Measurements from ENCODE around the gene CADPS2.

Gene CADPS2

DNA sequence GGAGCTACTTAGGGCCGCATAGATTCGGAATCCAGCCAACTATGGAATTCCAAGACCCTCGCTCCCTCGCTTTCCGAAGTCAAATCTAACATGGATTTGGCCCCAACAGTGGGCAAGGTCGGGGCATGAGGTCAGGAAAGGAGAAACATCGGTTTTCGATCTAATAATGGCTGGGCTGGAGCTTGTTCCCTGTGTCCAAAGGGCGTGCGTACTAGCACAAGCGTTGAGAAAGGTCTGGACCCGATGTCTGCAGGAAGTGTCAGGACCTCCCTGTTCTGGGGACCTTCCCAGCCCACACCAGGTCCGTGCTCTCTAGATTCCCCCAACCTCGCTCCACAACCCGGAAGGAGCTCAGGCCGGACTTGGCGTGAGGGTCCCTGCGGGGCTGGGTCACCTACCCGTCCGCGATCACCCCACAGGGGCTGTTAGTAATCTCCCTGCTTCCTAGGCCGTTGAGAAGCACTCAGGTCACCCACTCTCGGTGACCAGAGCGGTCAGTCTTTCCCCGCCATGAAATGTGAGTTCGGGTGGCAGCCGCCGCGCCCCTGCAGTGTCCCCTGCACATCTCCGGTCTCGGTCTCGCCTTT lies 586.5 kb downstream of the CADPS2 start:
- H3K79me2 ChIP-seq (ENCODE audit: insufficient read depth, low read length) = no peaks in the 10 kb centered on the region
- no peak overlapping the region for H3K4me2 ChIP-seq (ENCODE audit: low read depth, low read length, poor library complexity, severe bottlenecking)
- TF ChIP-seq, protein P1, sequence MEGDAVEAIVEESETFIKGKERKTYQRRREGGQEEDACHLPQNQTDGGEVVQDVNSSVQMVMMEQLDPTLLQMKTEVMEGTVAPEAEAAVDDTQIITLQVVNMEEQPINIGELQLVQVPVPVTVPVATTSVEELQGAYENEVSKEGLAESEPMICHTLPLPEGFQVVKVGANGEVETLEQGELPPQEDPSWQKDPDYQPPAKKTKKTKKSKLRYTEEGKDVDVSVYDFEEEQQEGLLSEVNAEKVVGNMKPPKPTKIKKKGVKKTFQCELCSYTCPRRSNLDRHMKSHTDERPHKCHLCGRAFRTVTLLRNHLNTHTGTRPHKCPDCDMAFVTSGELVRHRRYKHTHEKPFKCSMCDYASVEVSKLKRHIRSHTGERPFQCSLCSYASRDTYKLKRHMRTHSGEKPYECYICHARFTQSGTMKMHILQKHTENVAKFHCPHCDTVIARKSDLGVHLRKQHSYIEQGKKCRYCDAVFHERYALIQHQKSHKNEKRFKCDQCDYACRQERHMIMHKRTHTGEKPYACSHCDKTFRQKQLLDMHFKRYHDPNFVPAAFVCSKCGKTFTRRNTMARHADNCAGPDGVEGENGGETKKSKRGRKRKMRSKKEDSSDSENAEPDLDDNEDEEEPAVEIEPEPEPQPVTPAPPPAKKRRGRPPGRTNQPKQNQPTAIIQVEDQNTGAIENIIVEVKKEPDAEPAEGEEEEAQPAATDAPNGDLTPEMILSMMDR (IDR thresholded peaks at IDR 0.05; ENCODE audit: insufficient read depth, low read length, poor library complexity, severe bottlenecking) = no peak
- no peak for TF ChIP-seq EZH2phosphoT487 (conservative IDR thresholded peaks at IDR 0.05; ENCODE audit: low read length)
- no peak overlapping the region for H3K9ac ChIP-seq (ENCODE audit: low read length)
- H3K9me2 ChIP-seq (replicated peaks; ENCODE audit: insufficient read depth, low read length) = no peaks in the 10 kb centered on the region
- H3K4me3 ChIP-seq (ENCODE audit: insufficient read depth, low read length, poor library complexity, severe bottlenecking) = no peak overlapping the region
- H3K27me3 ChIP-seq (ENCODE audit: low read length) = no peaks in the 10 kb centered on the region
- no peaks in the 10 kb centered on the region for H3K9me3 ChIP-seq (ENCODE audit: insufficient read depth, low read length)
- no peaks in the 10 kb centered on the region for H4K20me1 ChIP-seq (ENCODE audit: low read depth, low read length)
- H3K27ac ChIP-seq (ENCODE audit: low read depth, low read length) = no peak overlapping the region
- no peaks in the 10 kb centered on the region for H3K36me3 ChIP-seq (ENCODE audit: low read length)
- H2AFZ ChIP-seq (ENCODE audit: low read depth, low read length, severe bottlenecking) = no peak overlapping the region
- no peaks in the 10 kb centered on the region for H3F3A ChIP-seq (ENCODE audit: insufficient read depth)

DNA sequence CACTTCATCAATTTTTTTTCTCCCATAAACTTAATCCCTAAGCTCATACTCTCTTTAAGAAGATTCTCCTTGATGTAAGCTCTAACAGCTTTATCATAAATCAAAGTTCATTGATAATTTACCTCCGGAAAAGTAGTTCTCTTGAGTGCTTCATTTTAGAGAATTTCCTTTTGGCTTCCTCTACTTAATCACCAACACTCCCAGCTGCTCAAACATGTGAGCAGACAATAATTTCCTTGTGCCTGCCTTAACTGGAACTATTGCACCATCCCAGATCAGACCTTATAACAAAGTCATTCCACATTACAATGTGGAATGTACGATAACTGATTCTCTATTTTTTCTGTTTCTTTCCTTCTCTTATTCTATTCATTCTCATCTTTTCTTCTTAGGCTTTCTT lies 587.6 kb downstream of the CADPS2 start:
- Histone ChIP-seq H3K27me3 (ENCODE audit: low read length) (no peaks in the 10 kb centered on the region), H2AFZ (ENCODE audit: low read depth, low read length, severe bottlenecking) (no peak overlapping the region), H3K27ac (ENCODE audit: low read depth, low read length) (no peak overlapping the region), H3K9me3 (ENCODE audit: insufficient read depth, low read length) (no peaks in the 10 kb centered on the region), H3K4me2 (ENCODE audit: low read depth, low read length, poor library complexity, severe bottlenecking) (no peak overlapping the region), H3K9ac (ENCODE audit: low read length) (no peak overlapping the region), H3K79me2 (ENCODE audit: insufficient read depth, low read length) (no peaks in the 10 kb centered on the region), H3K4me3 (ENCODE audit: insufficient read depth, low read length, poor library complexity, severe bottlenecking) (no peak overlapping the region), H3F3A (ENCODE audit: insufficient read depth) (no peaks in the 10 kb centered on the region), H3K9me2 (replicated peaks; ENCODE audit: insufficient read depth, low read length) (no peaks in the 10 kb centered on the region), H4K20me1 (ENCODE audit: low read depth, low read length) (no peaks in the 10 kb centered on the region), H3K36me3 (ENCODE audit: low read length) (no peaks in the 10 kb centered on the region)
- no peak for TF ChIP-seq EZH2phosphoT487 (conservative IDR thresholded peaks at IDR 0.05; ENCODE audit: low read length)

DNA sequence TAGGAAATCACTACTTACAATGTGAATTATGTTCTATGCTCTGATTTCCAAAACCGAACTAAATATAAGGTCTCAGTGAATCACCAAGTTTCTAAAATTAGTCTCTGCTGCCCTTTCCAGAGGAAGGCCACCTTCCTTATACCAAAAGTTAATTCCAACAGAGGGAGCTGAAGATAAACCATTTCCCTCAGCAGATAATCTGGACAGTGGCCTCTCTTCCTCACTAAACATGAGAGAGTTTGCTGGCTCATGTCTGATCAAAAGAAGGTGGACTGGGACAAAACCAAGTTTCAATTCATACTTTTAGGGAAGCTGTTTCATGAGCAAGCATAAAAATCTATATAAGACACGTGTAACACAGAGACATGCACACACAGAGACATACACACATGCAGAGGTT lies 588.1 kb downstream of the CADPS2 start:
- Histone ChIP-seq H3K9ac (ENCODE audit: low read length) (no peak overlapping the region), H3K4me2 (ENCODE audit: low read depth, low read length, poor library complexity, severe bottlenecking) (no peak overlapping the region), H3K27me3 (ENCODE audit: low read length) (no peaks in the 10 kb centered on the region), H3K27ac (ENCODE audit: low read depth, low read length) (no peak overlapping the region), H3K9me2 (replicated peaks; ENCODE audit: insufficient read depth, low read length) (no peaks in the 10 kb centered on the region), H3K79me2 (ENCODE audit: insufficient read depth, low read length) (no peaks in the 10 kb centered on the region), H3K36me3 (ENCODE audit: low read length) (no peaks in the 10 kb centered on the region), H3K4me3 (ENCODE audit: insufficient read depth, low read length, poor library complexity, severe bottlenecking) (no peak overlapping the region), H4K20me1 (ENCODE audit: low read depth, low read length) (no peaks in the 10 kb centered on the region), H3F3A (ENCODE audit: insufficient read depth) (no peaks in the 10 kb centered on the region), H3K9me3 (ENCODE audit: insufficient read depth, low read length) (no peaks in the 10 kb centered on the region), H2AFZ (ENCODE audit: low read depth, low read length, severe bottlenecking) (no peak overlapping the region)
- TF ChIP-seq EZH2phosphoT487 (conservative IDR thresholded peaks at IDR 0.05; ENCODE audit: low read length) = no peak
- TF ChIP-seq, protein P1 (IDR thresholded peaks at IDR 0.05; ENCODE audit: insufficient read depth, low read length, poor library complexity, severe bottlenecking) = no peak

DNA sequence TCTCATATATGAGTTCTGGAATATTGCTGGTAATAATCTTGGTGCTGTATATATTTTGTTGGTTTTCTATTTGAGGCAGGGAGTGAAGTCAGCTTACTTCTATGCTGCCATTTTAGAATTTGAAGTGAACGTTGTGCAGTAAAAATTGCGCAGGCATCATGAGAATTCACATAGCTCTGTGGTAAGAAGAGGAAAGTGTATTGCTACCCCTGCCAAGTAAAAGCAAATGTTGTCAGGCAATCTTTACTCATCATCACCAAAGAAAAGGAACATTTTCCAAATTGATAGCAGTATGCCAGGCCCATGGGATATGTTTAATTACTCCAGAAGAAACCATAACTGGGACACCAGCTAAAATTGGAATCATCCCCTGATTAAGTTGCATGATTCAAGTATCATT lies 595.1 kb downstream of the CADPS2 start:
- Histone ChIP-seq H2AFZ (ENCODE audit: low read depth, low read length, severe bottlenecking) (no peak overlapping the region), H3K36me3 (ENCODE audit: low read length) (no peaks in the 10 kb centered on the region), H3K79me2 (ENCODE audit: insufficient read depth, low read length) (no peaks in the 10 kb centered on the region), H3K27ac (ENCODE audit: low read depth, low read length) (no peak overlapping the region), H3K27me3 (ENCODE audit: low read length) (no peaks in the 10 kb centered on the region), H3K9me3 (ENCODE audit: insufficient read depth, low read length) (no peaks in the 10 kb centered on the region), H3K4me2 (ENCODE audit: low read depth, low read length, poor library complexity, severe bottlenecking) (no peak overlapping the region), H3K9ac (ENCODE audit: low read length) (no peak overlapping the region), H3K4me3 (ENCODE audit: insufficient read depth, low read length, poor library complexity, severe bottlenecking) (no peak overlapping the region), H4K20me1 (ENCODE audit: low read depth, low read length) (no peaks in the 10 kb centered on the region), H3F3A (ENCODE audit: insufficient read depth) (no peaks in the 10 kb centered on the region), H3K9me2 (replicated peaks; ENCODE audit: insufficient read depth, low read length) (no peaks in the 10 kb centered on the region)
- TF ChIP-seq, protein P1 (IDR thresholded peaks at IDR 0.05; ENCODE audit: insufficient read depth, low read length, poor library complexity, severe bottlenecking) = no peak
- no peak for TF ChIP-seq EZH2phosphoT487 (conservative IDR thresholded peaks at IDR 0.05; ENCODE audit: low read length)
